Loucy (cell line): ENCODE measurements around the gene EIF1B.

Experiments used
- H2AFZ ChIP-seq: fragments of 200-600 bp; sonication (generic); 2 replicates; pipeline ENCODE4 v1.6.0; 2016; ENCODE audit warnings: antibody characterized with exemption, mild to moderate bottlenecking, low read length, moderate library complexity
- H3F3A ChIP-seq: fragments of 200-600 bp; 2 replicates; pipeline ENCODE4 v1.6.0; 2016; ENCODE audit warnings: antibody characterized with exemption, low read depth, mild to moderate bottlenecking
- H3K27me3 ChIP-seq: fragments of 200-600 bp; sonication (generic); 2 replicates; pipeline ENCODE4 v1.6.1; 2014; ENCODE audit warnings: low read length, mild to moderate bottlenecking; ENCODE audit not compliant: insufficient read depth, poor library complexity, severe bottlenecking
- H3K36me3 ChIP-seq: fragments of 200-600 bp; sonication (generic); 2 replicates; pipeline ENCODE4 v1.6.1; 2016; ENCODE audit warnings: low read length; ENCODE audit not compliant: insufficient read depth
- H3K4me1 ChIP-seq: fragments of 200-600 bp; sonication (generic); 2 replicates; pipeline ENCODE4 v1.5.1; 2014; ENCODE audit warnings: low read length, mild to moderate bottlenecking; ENCODE audit not compliant: insufficient read depth, poor library complexity, severe bottlenecking
- H3K4me2 ChIP-seq: fragments of 200-600 bp; sonication (generic); 2 replicates; pipeline ENCODE4 v1.6.0; 2014; ENCODE audit warnings: antibody characterized with exemption, low read length, low read depth, mild to moderate bottlenecking; ENCODE audit not compliant: poor library complexity, severe bottlenecking
- H3K4me3 ChIP-seq: fragments of 200-600 bp; sonication (generic); 2 replicates; pipeline ENCODE4 v1.5.1; 2014; ENCODE audit warnings: low read length, mild to moderate bottlenecking, mixed read lengths; ENCODE audit not compliant: poor library complexity, severe bottlenecking
- H3K79me2 ChIP-seq: fragments of 200-600 bp; sonication (generic); 2 replicates; pipeline ENCODE4 v1.6.1; 2014; ENCODE audit warnings: low read length; ENCODE audit not compliant: insufficient read depth
- H3K9ac ChIP-seq: fragments of 200-600 bp; sonication (generic); 2 replicates; pipeline ENCODE4 v1.6.0; 2014; ENCODE audit warnings: mild to moderate bottlenecking, low read depth, low read length, moderate library complexity; ENCODE audit not compliant: poor library complexity, severe bottlenecking
- H3K9me2 ChIP-seq: fragments of 200-600 bp; sonication (generic); replicated peaks from 2 replicates; pipeline ENCODE4 v1.6.1; 2016; ENCODE audit warnings: low read depth, low read length, mixed read lengths
- H3K9me3 ChIP-seq: fragments of 200-600 bp; sonication (generic); 2 replicates; pipeline ENCODE4 v1.6.1; 2014; ENCODE audit warnings: mild to moderate bottlenecking, antibody characterized with exemption, low read length, low read depth; ENCODE audit not compliant: insufficient read depth
- H4K20me1 ChIP-seq: fragments of 200-600 bp; sonication (generic); 2 replicates; pipeline ENCODE4 v1.6.0; 2014; ENCODE audit warnings: antibody characterized with exemption, low read length, mild to moderate bottlenecking; ENCODE audit not compliant: insufficient read depth, poor library complexity, severe bottlenecking
- CTCF ChIP-seq: fragments of 200-600 bp; sonication (generic); conservative IDR thresholded peaks from 2 replicates; pipeline ENCODE4 v1.5.1; 2014; ENCODE audit warnings: mild to moderate bottlenecking, antibody characterized with exemption, low read length
- EZH2phosphoT487 ChIP-seq: fragments of 200-600 bp; IDR thresholded peaks from 2 replicates; pipeline ENCODE4 v1.6.1; 2018; ENCODE audit warnings: antibody characterized with exemption, mild to moderate bottlenecking, moderate library complexity, borderline replicate concordance

Gene EIF1B

GRCh38 chr3:40309925-40310695 is 603 bp downstream of the EIF1B start:
- Histone ChIP-seq H3K9me2 (no peaks in the 10 kb centered on the region), H3K9ac (peak overlapping the region; percentile 95), H3K4me3 (peak overlapping the region; percentile 90), H2AFZ (peak overlapping the region; percentile 86), H3K4me1 (peaks cover 33% of the 10 kb centered on the region), H3K36me3 (peaks cover 9% of the 10 kb centered on the region; the same call in 1 of the 2 replicates), H3K27me3 (no peaks in the 10 kb centered on the region), H3K79me2 (peaks cover 41% of the 10 kb centered on the region), H4K20me1 (peaks cover 29% of the 10 kb centered on the region), H3K9me3 (no peaks in the 10 kb centered on the region), H3F3A (no peaks in the 10 kb centered on the region), H3K4me2 (peak overlapping the region; percentile 82)
- no peak for TF ChIP-seq EZH2phosphoT487
- no peak for TF ChIP-seq CTCF

DNA sequence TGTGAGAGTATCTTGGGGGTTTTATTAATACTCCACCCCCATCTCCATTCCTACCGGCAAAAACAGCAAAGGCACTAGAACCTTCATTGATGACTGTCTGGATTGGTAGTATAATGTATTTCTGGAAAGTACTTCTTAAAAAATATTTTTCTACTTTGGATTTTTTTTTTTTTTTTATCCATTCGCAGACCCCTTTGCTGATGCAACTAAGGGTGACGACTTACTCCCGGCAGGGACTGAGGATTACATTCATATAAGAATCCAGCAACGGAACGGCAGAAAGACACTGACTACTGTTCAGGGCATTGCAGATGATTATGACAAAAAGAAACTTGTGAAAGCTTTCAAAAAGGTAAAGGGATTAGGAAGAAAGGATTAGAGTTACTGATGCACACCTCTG is 1.2 kb downstream of the EIF1B start:
- no peaks in the 10 kb centered on the region for H3F3A ChIP-seq
- peaks cover 9% of the 10 kb centered on the region; the same call in 1 of the 2 replicates for H3K36me3 ChIP-seq
- peak overlapping the region; percentile 90 for H3K4me3 ChIP-seq
- no peak for TF ChIP-seq CTCF
- no peak for TF ChIP-seq EZH2phosphoT487
- no peak overlapping the region for H2AFZ ChIP-seq
- peaks cover 41% of the 10 kb centered on the region for H3K79me2 ChIP-seq
- peak overlapping the region; percentile 82 for H3K4me2 ChIP-seq
- no peaks in the 10 kb centered on the region for H3K9me2 ChIP-seq
- peaks cover 29% of the 10 kb centered on the region for H4K20me1 ChIP-seq
- H3K27me3 ChIP-seq: no peaks in the 10 kb centered on the region
- peak overlapping the region; percentile 95 for H3K9ac ChIP-seq
- peaks cover 33% of the 10 kb centered on the region for H3K4me1 ChIP-seq
- H3K9me3 ChIP-seq: no peaks in the 10 kb centered on the region

DNA sequence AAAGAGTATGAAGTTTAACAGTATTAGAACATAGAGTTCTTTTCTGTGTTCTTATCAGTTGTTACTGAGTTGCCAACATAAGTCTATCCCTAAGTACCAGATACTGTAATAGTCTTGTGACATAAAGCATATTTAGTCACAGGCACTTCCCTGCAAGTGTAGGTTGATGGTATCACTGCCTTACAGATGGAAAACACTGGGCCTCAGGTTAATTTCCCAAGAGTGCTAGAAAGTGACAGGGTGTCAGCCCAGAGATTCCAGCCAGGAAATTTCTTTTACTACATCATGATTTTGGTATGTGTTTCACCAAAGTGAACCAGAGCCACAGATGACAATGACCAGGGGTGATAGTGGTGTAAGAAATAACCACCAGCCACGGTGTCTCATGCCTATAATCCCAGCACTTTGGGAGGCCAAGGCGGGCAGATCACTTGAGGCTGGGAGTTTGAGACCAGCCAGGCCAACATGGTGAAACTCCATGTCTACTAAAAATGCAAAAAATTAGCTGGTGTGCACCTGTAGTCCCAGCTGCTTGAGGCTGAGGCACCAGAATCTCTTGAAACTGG is 3.2 kb downstream of the EIF1B start:
- Histone ChIP-seq H4K20me1 (peaks cover 29% of the 10 kb centered on the region), H3K36me3 (peaks cover 9% of the 10 kb centered on the region; the same call in 1 of the 2 replicates), H3K4me1 (peaks cover 33% of the 10 kb centered on the region), H2AFZ (no peak overlapping the region), H3K9me2 (no peaks in the 10 kb centered on the region), H3K9ac (peak overlapping the region; percentile 95), H3K9me3 (no peaks in the 10 kb centered on the region), H3K27me3 (no peaks in the 10 kb centered on the region), H3K79me2 (peaks cover 41% of the 10 kb centered on the region), H3F3A (no peaks in the 10 kb centered on the region), H3K4me3 (peak overlapping the region; percentile 90), H3K4me2 (peak overlapping the region; percentile 82)
- TF ChIP-seq CTCF (no peak), EZH2phosphoT487 (no peak)
